Kidney epithelial cell (primary cell): ENCODE results near the gene WHRN. TPM values are rescaled to one million over a fixed set of nuclear protein-coding genes. Genes with fewer than 3 reads are reported as not detected.

Experiments
- DNase-seq: peaks from one replicate; pipeline ENCODE4 v3.0.0-alpha.2; 2010; ENCODE audit warnings: low read depth
- H3K27me3 ChIP-seq: 2 replicates; pipeline ENCODE4 v1.6.0; 2011; ENCODE audit warnings: low read length; ENCODE audit not compliant: control insufficient read depth, insufficient read depth
- H3K36me3 ChIP-seq: 2 replicates; pipeline ENCODE4 v1.5.1; 2011; ENCODE audit warnings: low read length; ENCODE audit not compliant: control insufficient read depth, insufficient read depth
- H3K4me3 ChIP-seq: 2 replicates; pipeline ENCODE4 v1.5.1; 2011; ENCODE audit warnings: low read depth, mild to moderate bottlenecking, control low read depth, low read length
- CTCF ChIP-seq: IDR thresholded peaks from 2 replicates; pipeline ENCODE4 v1.5.1; 2011; ENCODE audit warnings: mild to moderate bottlenecking, moderate library complexity, low read length, control low read depth, inconsistent platforms; ENCODE audit not compliant: insufficient read depth, poor library complexity, severe bottlenecking
- total RNA-seq: library from RNA; depleted of rRNA; stranded (reverse); fragments of >200 nt; gene quantifications from 2 replicates; pipeline ENCODE4 v1.2.3, GENCODE V29; 2015

WHRN gene
- total RNA-seq, 1 donor from 2014 or later, result 9.2 TPM

GRCh38 chr9:114363424-114363823 lies 141.8 kb downstream of the WHRN start:
- H3K27me3 ChIP-seq, result no peaks in the 10 kb centered on the region
- TF ChIP-seq CTCF, result no peak
- no peak overlapping the region for H3K4me3 ChIP-seq
- no peak for DNase-seq
- H3K36me3 ChIP-seq, result peaks cover 7% of the 10 kb centered on the region

GRCh38 chr9:114362394-114362793 lies 142.9 kb downstream of the WHRN start:
- H3K4me3 ChIP-seq, result no peak overlapping the region
- no peaks in the 10 kb centered on the region for H3K27me3 ChIP-seq
- peaks cover 8% of the 10 kb centered on the region for H3K36me3 ChIP-seq
- DNase-seq, result no peak
- TF ChIP-seq CTCF, result no peak

GRCh38 chr9:114361542-114361941 lies 143.7 kb downstream of the WHRN start:
- no peak for DNase-seq
- TF ChIP-seq CTCF, result no peak
- Histone ChIP-seq H3K4me3 (no peak overlapping the region), H3K27me3 (no peaks in the 10 kb centered on the region), H3K36me3 (peaks cover 11% of the 10 kb centered on the region)

- H3K27me3 ChIP-seq, result no peaks in the 10 kb centered on the region
- no peak for DNase-seq
- no peak overlapping the region for H3K4me3 ChIP-seq
- H3K36me3 ChIP-seq, result peaks cover 13% of the 10 kb centered on the region
- no peak for TF ChIP-seq CTCF
Measured at GRCh38 chr9:114359801-114360200, 145.5 kb downstream of the WHRN start.

GRCh38 chr9:114357911-114358328 lies 147.4 kb downstream of the WHRN start:
- no peaks in the 10 kb centered on the region for H3K27me3 ChIP-seq
- no peak overlapping the region for H3K4me3 ChIP-seq
- no peak for DNase-seq
- no peak for TF ChIP-seq CTCF
- peaks cover 13% of the 10 kb centered on the region for H3K36me3 ChIP-seq

GRCh38 chr9:114357360-114357759 lies 147.9 kb downstream of the WHRN start:
- H3K36me3 ChIP-seq, result peaks cover 13% of the 10 kb centered on the region
- DNase-seq, result no peak
- no peaks in the 10 kb centered on the region for H3K27me3 ChIP-seq
- TF ChIP-seq CTCF, result no peak
- no peak overlapping the region for H3K4me3 ChIP-seq
